ENCODE measurements around the gene SNURF. TPM values are rescaled to one million over a fixed set of nuclear protein-coding genes. Genes with fewer than 3 reads are reported as not detected.

The SNURF gene
- total and polyA plus RNA-seq, 2 of the 4 experiments (the other 2 are of a cell fraction): 6.5 to 8.1 TPM

DNA sequence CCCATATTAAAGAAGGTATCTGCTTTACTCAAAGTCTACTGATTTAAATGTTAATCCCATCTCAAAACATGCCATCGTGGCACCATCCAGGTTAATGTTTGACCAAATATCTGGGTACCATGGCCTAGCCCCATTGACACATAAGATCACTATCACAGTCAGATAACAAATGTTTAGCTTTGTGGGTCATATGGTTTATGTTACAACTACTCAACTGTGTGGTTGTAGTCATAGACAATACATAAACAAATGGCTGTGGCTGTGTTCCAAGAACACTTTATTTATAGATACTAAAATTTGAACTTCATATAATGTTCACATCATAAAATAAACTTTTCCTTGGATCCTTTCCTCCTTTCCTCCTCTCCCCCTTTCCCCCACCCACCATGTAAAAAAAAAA is 9.8 kb upstream of the SNURF start:
- intact Hi-C loops (cut with micrococcal nuclease) (no loop called here), in situ Hi-C loops (cut with MboI; ENCODE audit: low sequenced_read_pairs) (no loop called here), dilution Hi-C loops (cut with HindIII; ENCODE audit: low sequenced_read_pairs, unreplicated experiment) (no loop called here)
- Histone ChIP-seq H3K27me3 (ENCODE audit: control insufficient read depth, insufficient read depth, low read length) (no peaks in the 10 kb centered on the region), H2BK20ac (ENCODE audit: low read depth, low read length) (no peak overlapping the region), H3K56ac (ENCODE audit: extremely low read depth, insufficient read depth, low read length) (no peak overlapping the region), H3K79me1 (ENCODE audit: low read depth in 1 of 2, low read length in 2 of 2) (no peaks in the 10 kb centered on the region; a peak in 1 of 4 replicates), H2AFZ (replicated peaks; ENCODE audit: low read length, poor library complexity) (no peak overlapping the region), H3K36me3 (ENCODE audit: control insufficient read depth, insufficient read depth, low read length) (no peaks in the 10 kb centered on the region), H2AK5ac (ENCODE audit: low read depth, low read length) (no peak overlapping the region), H3K18ac (ENCODE audit: low read depth, low read length) (no peak overlapping the region), H3K4me3 (ENCODE audit: insufficient read depth, low read depth, low read length) (no peak overlapping the region), H3K27ac (ENCODE audit: insufficient read depth, low read length) (no peak overlapping the region), H4K20me1 (ENCODE audit: insufficient read depth, low read length) (no peaks in the 10 kb centered on the region), H2BK5ac (ENCODE audit: low read depth, low read length, poor library complexity, severe bottlenecking) (no peak overlapping the region), H4K91ac (ENCODE audit: insufficient read depth, low read depth, low read length) (no peak overlapping the region), H3K4me1 (ENCODE audit: control insufficient read depth, insufficient read depth, low read length) (no peaks in the 10 kb centered on the region; the same call in 1 of the 2 replicates), H3K9me3 (ENCODE audit: control insufficient read depth, insufficient read depth, low read length) (no peaks in the 10 kb centered on the region), H3K9ac (ENCODE audit: low read depth, low read length) (no peak overlapping the region), H4K5ac (ENCODE audit: low read depth, low read length) (no peak overlapping the region), H4K8ac (ENCODE audit: low read depth in 2 of 2, low read length in 2 of 2) (no peak overlapping the region), H2BK120ac (ENCODE audit: low read depth, low read length) (no peak overlapping the region), H2BK15ac (ENCODE audit: low read depth, low read length) (no peak overlapping the region), H3K14ac (replicated peaks; ENCODE audit: low read depth, low read length) (no peak overlapping the region), H3K4me2 (ENCODE audit: low read depth, low read length) (no peak overlapping the region), H2AK9ac (replicated peaks; ENCODE audit: low read depth, low read length, poor library complexity) (no peak overlapping the region), H3K4ac (ENCODE audit: low read depth, low read length) (no peak overlapping the region), H3K23ac (ENCODE audit: low read depth, low read length) (no peak overlapping the region), H3K9me1 (ENCODE audit: insufficient read depth, low read length) (no peaks in the 10 kb centered on the region)
- ChIA-PET CTCF (interaction anchor here (1.0 to 1.6 kb wide), 2 partner anchors 8 to 16 kb away, joined by 3 to 5 read pairs; no protein-coding TSS in a partner anchor), POLR2A (ENCODE audit: unreplicated experiment) (no interaction called here)
- TF ChIP-seq, protein P1, sequence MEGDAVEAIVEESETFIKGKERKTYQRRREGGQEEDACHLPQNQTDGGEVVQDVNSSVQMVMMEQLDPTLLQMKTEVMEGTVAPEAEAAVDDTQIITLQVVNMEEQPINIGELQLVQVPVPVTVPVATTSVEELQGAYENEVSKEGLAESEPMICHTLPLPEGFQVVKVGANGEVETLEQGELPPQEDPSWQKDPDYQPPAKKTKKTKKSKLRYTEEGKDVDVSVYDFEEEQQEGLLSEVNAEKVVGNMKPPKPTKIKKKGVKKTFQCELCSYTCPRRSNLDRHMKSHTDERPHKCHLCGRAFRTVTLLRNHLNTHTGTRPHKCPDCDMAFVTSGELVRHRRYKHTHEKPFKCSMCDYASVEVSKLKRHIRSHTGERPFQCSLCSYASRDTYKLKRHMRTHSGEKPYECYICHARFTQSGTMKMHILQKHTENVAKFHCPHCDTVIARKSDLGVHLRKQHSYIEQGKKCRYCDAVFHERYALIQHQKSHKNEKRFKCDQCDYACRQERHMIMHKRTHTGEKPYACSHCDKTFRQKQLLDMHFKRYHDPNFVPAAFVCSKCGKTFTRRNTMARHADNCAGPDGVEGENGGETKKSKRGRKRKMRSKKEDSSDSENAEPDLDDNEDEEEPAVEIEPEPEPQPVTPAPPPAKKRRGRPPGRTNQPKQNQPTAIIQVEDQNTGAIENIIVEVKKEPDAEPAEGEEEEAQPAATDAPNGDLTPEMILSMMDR (conservative IDR thresholded peaks at IDR 0.05; ENCODE audit: low read depth, low read length): no peak
- TF ChIP-seq MAZ (IDR thresholded peaks at IDR 0.05; ENCODE audit: borderline replicate concordance, low read depth, low read length) (no peak), SMC3 (IDR thresholded peaks at IDR 0.05; ENCODE audit: low read depth, low read length) (no peak), CHD1 (IDR thresholded peaks at IDR 0.05; ENCODE audit: low read depth, low read length) (no peak), POLR2A (IDR thresholded peaks at IDR 0.05; ENCODE audit: low read depth, low read length) (no peak), RFX5 (IDR thresholded peaks at IDR 0.05; ENCODE audit: low read depth, low read length) (no peak), CEBPB (IDR thresholded peaks at IDR 0.05; ENCODE audit: low read depth, low read length) (no peak), BHLHE40 (IDR thresholded peaks at IDR 0.05; ENCODE audit: low read depth, low read length) (no peak), NFE2L2 (IDR thresholded peaks at IDR 0.05; ENCODE audit: low read depth, low read length) (no peak), MXI1 (IDR thresholded peaks at IDR 0.05; ENCODE audit: borderline replicate concordance, low read depth, low read length) (no peak), FOS (IDR thresholded peaks at IDR 0.05; ENCODE audit: low read depth, low read length) (no peak), RAD21 (IDR thresholded peaks at IDR 0.05; ENCODE audit: low read length) (no peak), MAFK (IDR thresholded peaks at IDR 0.05; ENCODE audit: low read depth, low read length) (no peak), RCOR1 (IDR thresholded peaks at IDR 0.05; ENCODE audit: insufficient replicate concordance, low read length) (no peak)
- TF ChIP-seq, protein P2, sequence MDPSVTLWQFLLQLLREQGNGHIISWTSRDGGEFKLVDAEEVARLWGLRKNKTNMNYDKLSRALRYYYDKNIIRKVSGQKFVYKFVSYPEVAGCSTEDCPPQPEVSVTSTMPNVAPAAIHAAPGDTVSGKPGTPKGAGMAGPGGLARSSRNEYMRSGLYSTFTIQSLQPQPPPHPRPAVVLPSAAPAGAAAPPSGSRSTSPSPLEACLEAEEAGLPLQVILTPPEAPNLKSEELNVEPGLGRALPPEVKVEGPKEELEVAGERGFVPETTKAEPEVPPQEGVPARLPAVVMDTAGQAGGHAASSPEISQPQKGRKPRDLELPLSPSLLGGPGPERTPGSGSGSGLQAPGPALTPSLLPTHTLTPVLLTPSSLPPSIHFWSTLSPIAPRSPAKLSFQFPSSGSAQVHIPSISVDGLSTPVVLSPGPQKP (IDR thresholded peaks at IDR 0.05; ENCODE audit: borderline replicate concordance, low read depth, low read length): no peak
- TF ChIP-seq, protein P3, sequence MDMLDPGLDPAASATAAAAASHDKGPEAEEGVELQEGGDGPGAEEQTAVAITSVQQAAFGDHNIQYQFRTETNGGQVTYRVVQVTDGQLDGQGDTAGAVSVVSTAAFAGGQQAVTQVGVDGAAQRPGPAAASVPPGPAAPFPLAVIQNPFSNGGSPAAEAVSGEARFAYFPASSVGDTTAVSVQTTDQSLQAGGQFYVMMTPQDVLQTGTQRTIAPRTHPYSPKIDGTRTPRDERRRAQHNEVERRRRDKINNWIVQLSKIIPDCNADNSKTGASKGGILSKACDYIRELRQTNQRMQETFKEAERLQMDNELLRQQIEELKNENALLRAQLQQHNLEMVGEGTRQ (IDR thresholded peaks at IDR 0.05; ENCODE audit: low read depth, low read length): no peak
- BruUV-seq (replicated peaks): no TSS peak
- ATAC-seq (ENCODE audit: low read depth): peak; percentile 63
- WGBS, 2 experiments (ENCODE audit: extremely low coverage in 2 of 2, insufficient read length in 1 of 2): no CpG with 5 or more reads among the region's 1 CpG
- peak; percentile 59 for DNase-seq
